HCT116 (cell line): Measurements from ENCODE around the gene MRGPRX2.

Source experiments
- EZH2 ChIP-seq: fragments of 200-600 bp; sonication (generic); IDR thresholded peaks from 2 replicates; pipeline ENCODE4 v1.6.1; 2017; ENCODE audit warnings: antibody characterized with exemption, mixed run types
- EZH2phosphoT487 ChIP-seq: fragments of 200-600 bp; IDR thresholded peaks from 2 replicates; pipeline ENCODE4 v1.6.1; 2018; ENCODE audit warnings: antibody characterized with exemption, borderline replicate concordance
- FOSL1 ChIP-seq: IDR thresholded peaks from 2 replicates; pipeline ENCODE4 v1.6.1; 2012; ENCODE audit warnings: low read depth
- MAX ChIP-seq: IDR thresholded peaks from 2 replicates; pipeline ENCODE4 v1.6.1; 2012
- POLR2A ChIP-seq: IDR thresholded peaks from 2 replicates; pipeline ENCODE4 v1.7.0; 2011; ENCODE audit warnings: borderline replicate concordance; ENCODE audit not compliant: insufficient read depth, insufficient read length; ENCODE audit errors: extremely low read depth
- POLR2AphosphoS5 ChIP-seq: IDR thresholded peaks from 2 replicates; pipeline ENCODE4 v1.6.1; 2011; ENCODE audit warnings: mild to moderate bottlenecking, low read depth, low read length, moderate library complexity
- RAD21 ChIP-seq: IDR thresholded peaks from 2 replicates; pipeline ENCODE4 v1.6.1; 2012; ENCODE audit warnings: low read depth, mild to moderate bottlenecking
- SIN3A ChIP-seq: IDR thresholded peaks from 2 replicates; pipeline ENCODE4 v1.6.1; 2012; ENCODE audit warnings: low read depth
- SP1 ChIP-seq: IDR thresholded peaks from 2 replicates; pipeline ENCODE4 v1.6.1; 2012; ENCODE audit warnings: low read depth
- YY1 ChIP-seq: IDR thresholded peaks from 2 replicates; pipeline ENCODE4 v1.6.1; 2011; ENCODE audit warnings: low read length, low read depth, moderate library complexity, mild to moderate bottlenecking; ENCODE audit not compliant: insufficient replicate concordance; ENCODE audit errors: extremely low read depth
- ZBTB33 ChIP-seq: IDR thresholded peaks from 2 replicates; pipeline ENCODE4 v1.6.1; 2011; ENCODE audit warnings: mild to moderate bottlenecking, low read length, moderate library complexity; ENCODE audit not compliant: insufficient replicate concordance; ENCODE audit errors: extremely low read depth
- ZNF274 ChIP-seq: fragments of 200-500 bp; sonication (Bioruptor generic); IDR thresholded peaks from 2 replicates; pipeline ENCODE4 v1.6.1; 2014; ENCODE audit warnings: mild to moderate bottlenecking, low read depth, low read length, inconsistent platforms
- TF ChIP-seq, protein P1 (sequence below), 3 experiments: fragments of 200-600 bp in 1 of 3; sonication (generic) in 1 of 3; IDR thresholded peaks in 2 of 3; conservative IDR thresholded peaks in 1 of 3; 2 replicates each; pipeline ENCODE4 v1.5.1; 2012 to 2017; ENCODE audit warnings: low read depth in 2 of 3, low read length in 2 of 3, antibody characterized with exemption in 1 of 3, borderline replicate concordance in 1 of 3, control low read depth in 1 of 3, mild to moderate bottlenecking in 1 of 3, mixed read lengths in 1 of 3, mixed run types in 1 of 3, moderate library complexity in 1 of 3; ENCODE audit not compliant: insufficient read depth in 1 of 3
- TF ChIP-seq, protein P2 (sequence below): IDR thresholded peaks from 2 replicates; pipeline ENCODE4 v1.6.1; 2012

- TF ChIP-seq FOSL1 (no peak), POLR2AphosphoS5 (no peak), MAX (no peak), YY1 (no peak), EZH2phosphoT487 (no peak), SIN3A (no peak), EZH2 (no peak), ZBTB33 (no peak), SP1 (no peak), ZNF274 (no peak), RAD21 (no peak), POLR2A (no peak)
- TF ChIP-seq, protein P1, sequence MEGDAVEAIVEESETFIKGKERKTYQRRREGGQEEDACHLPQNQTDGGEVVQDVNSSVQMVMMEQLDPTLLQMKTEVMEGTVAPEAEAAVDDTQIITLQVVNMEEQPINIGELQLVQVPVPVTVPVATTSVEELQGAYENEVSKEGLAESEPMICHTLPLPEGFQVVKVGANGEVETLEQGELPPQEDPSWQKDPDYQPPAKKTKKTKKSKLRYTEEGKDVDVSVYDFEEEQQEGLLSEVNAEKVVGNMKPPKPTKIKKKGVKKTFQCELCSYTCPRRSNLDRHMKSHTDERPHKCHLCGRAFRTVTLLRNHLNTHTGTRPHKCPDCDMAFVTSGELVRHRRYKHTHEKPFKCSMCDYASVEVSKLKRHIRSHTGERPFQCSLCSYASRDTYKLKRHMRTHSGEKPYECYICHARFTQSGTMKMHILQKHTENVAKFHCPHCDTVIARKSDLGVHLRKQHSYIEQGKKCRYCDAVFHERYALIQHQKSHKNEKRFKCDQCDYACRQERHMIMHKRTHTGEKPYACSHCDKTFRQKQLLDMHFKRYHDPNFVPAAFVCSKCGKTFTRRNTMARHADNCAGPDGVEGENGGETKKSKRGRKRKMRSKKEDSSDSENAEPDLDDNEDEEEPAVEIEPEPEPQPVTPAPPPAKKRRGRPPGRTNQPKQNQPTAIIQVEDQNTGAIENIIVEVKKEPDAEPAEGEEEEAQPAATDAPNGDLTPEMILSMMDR (IDR thresholded peaks at IDR 0.05 in 2 of 3, conservative IDR thresholded peaks at IDR 0.05 in 1 of 3; ENCODE audit: borderline replicate concordance in 1 of 3, insufficient read depth in 1 of 3, low read depth in 2 of 3, low read length in 2 of 3): no peak
- TF ChIP-seq, protein P2, sequence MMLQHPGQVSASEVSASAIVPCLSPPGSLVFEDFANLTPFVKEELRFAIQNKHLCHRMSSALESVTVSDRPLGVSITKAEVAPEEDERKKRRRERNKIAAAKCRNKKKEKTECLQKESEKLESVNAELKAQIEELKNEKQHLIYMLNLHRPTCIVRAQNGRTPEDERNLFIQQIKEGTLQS: no peak
Observed at GRCh38 chr11:19107125-19107524, 46.6 kb upstream of the MRGPRX2 start.
